CD4-positive, alpha-beta memory T cell (primary cell): ENCODE results near the gene SYS1. TPM values are rescaled to one million over a fixed set of nuclear protein-coding genes. Genes with fewer than 3 reads are reported as not detected.

Experiments used
- CTCF ChIA-PET: fragments of 350-600 bp; sonication (Branson Sonifier 250); formaldehyde crosslinking; loops from one replicate; lab custom pipeline; 2021; ENCODE audit warnings: inconsistent platforms; ENCODE audit not compliant: partially characterized antibody; lab: Charles Lee
- POLR2A ChIA-PET: fragments of 350-600 bp; sonication (Branson Sonifier 250); formaldehyde crosslinking; loops from one replicate; lab custom pipeline; 2021; ENCODE audit not compliant: partially characterized antibody; lab: Charles Lee
- DNase-seq, 5 donors: peaks; one replicate each; pipeline versions ENCODE4 v3.0.0 to v3.0.0-alpha.2; 2020 to 2022; ENCODE audit warnings: mixed read lengths in 1 of 5
- H3K27ac ChIP-seq: one replicate; pipeline ENCODE4 v1.7.0; 2013; ENCODE audit warnings: low read depth, low read length
- H3K27me3 ChIP-seq: 2 replicates; pipeline ENCODE4 v1.7.0; 2013; ENCODE audit warnings: mild to moderate bottlenecking, low read length, moderate library complexity; ENCODE audit not compliant: insufficient read depth
- H3K36me3 ChIP-seq: 2 replicates; pipeline ENCODE4 v1.7.0; 2013; ENCODE audit warnings: mild to moderate bottlenecking, low read length, moderate library complexity; ENCODE audit not compliant: insufficient read depth
- H3K4me1 ChIP-seq: 2 replicates; pipeline ENCODE4 v1.7.0; 2013; ENCODE audit warnings: mild to moderate bottlenecking, low read length, moderate library complexity; ENCODE audit not compliant: insufficient read depth
- H3K4me3 ChIP-seq, 2 donors: one replicate each; pipeline ENCODE4 v1.7.0; 2013; ENCODE audit warnings: low read length in 2 of 2, mild to moderate bottlenecking in 1 of 2
- H3K9me3 ChIP-seq, 2 donors: one replicate each; pipeline ENCODE4 v1.7.0; 2013; ENCODE audit warnings: low read length in 2 of 2, control low read depth in 1 of 2; ENCODE audit not compliant: control insufficient read depth in 1 of 2
- H3K27ac Mint-ChIP-seq, 7 donors: one replicate each; pipeline ENCODE4 v1.8.0; 2020 to 2021; ENCODE audit warnings: mixed read lengths in 7 of 7, mild to moderate bottlenecking in 6 of 7, inconsistent platforms in 3 of 7, moderate library complexity in 3 of 7
- H3K27me3 Mint-ChIP-seq, 2 donors: one replicate each; pipeline ENCODE4 v1.8.0; 2020 to 2021; ENCODE audit warnings: mixed read lengths in 2 of 2
- H3K36me3 Mint-ChIP-seq, 2 donors: one replicate each; pipeline ENCODE4 v1.8.0; 2020 to 2021; ENCODE audit warnings: mixed read lengths in 2 of 2, inconsistent platforms in 1 of 2, mild to moderate bottlenecking in 1 of 2
- H3K4me1 Mint-ChIP-seq, 4 donors: one replicate each; pipeline ENCODE4 v1.8.0; 2020 to 2021; ENCODE audit warnings: mixed read lengths in 4 of 4, mild to moderate bottlenecking in 1 of 4
- H3K4me3 Mint-ChIP-seq, 8 donors: one replicate each; pipeline ENCODE4 v1.8.0; 2020 to 2021; ENCODE audit warnings: mixed read lengths in 8 of 8, mild to moderate bottlenecking in 7 of 8, moderate library complexity in 6 of 8, inconsistent platforms in 3 of 8
- H3K9me3 Mint-ChIP-seq, 8 donors: one replicate each; pipeline ENCODE4 v1.8.0; 2020 to 2021; ENCODE audit warnings: mixed read lengths in 8 of 8, mild to moderate bottlenecking in 5 of 8, inconsistent platforms in 3 of 8, moderate library complexity in 1 of 8
- intact Hi-C: fragments of 100-400 bp; cut with micrococcal nuclease; formaldehyde crosslinking; loops from one replicate; pipeline ENCODE4 v1.15.1; 2023
- polyA plus RNA-seq, 2 donors: library from polyadenylated mRNA; unstranded; fragments of 300-500 nt; fragmentation: Illumina TruSeq; gene quantifications; one replicate each; pipeline ENCODE4 v1.2.3, GENCODE V29; 2021
- total RNA-seq, 2 experiments: library from RNA; stranded (reverse); gene quantifications; one replicate each; pipeline ENCODE4 v1.2.3, GENCODE V29; 2021

Gene SYS1
- total and polyA plus RNA-seq, 4 experiments from 2014 or later, result 24.7 to 56.6 (median 43.3) TPM

DNA sequence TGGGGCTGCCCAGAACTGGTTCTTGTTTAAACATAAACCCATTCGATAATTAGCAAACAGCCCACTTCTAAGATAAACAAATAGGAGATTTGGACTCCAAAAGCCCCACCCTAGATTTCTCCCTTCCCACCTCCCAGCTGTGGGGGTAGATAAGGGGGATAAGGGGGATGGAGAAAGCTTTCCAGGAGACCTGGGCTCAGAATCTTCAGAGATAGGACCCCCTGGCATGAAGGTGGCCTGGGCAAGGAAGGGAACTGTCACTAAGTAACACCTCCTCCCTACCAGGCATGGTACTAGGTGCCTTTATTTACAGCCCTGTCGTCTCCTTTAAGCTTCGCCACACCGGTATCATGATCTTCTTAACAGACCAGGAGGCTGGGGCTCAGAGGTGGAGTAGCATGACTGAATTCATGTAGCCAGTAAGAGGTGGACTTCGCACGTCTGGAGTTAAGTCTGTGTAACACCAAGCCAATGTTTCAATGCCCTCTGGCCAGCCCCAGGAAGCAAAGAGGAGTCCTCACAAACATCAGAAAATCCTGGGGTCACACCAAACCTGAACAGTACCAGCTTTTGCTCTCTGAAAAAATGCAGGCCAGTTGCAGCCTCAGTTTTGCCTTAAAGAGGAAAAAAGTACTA, 19.3 kb upstream of the SYS1 start:
- H3K27me3 Mint-ChIP-seq, result no peaks in the 10 kb centered on the region
- H3K4me3 Mint-ChIP-seq, result no peak overlapping the region
- Histone ChIP-seq H3K27me3 (no peaks in the 10 kb centered on the region), H3K4me3 (no peak overlapping the region), H3K27ac (no peak overlapping the region), H3K36me3 (no peaks in the 10 kb centered on the region), H3K9me3 (no peaks in the 10 kb centered on the region), H3K4me1 (peaks cover 27% of the 10 kb centered on the region)
- peaks cover 3 to 36% (median 17%) of the 10 kb centered on the region in 4 donors for H3K4me1 Mint-ChIP-seq
- no peak for DNase-seq
- H3K9me3 Mint-ChIP-seq, result no peaks in the 10 kb centered on the region
- no peaks in the 10 kb centered on the region for H3K36me3 Mint-ChIP-seq
- ChIA-PET POLR2A (no interaction called here), CTCF (interaction anchor here (0.8 to 1.4 kb wide), 3 partner anchors 19 to 93 kb away, joined by 3 to 4 read pairs (median 4); no protein-coding TSS in a partner anchor)
- peak overlapping the region in 1 of 7 donors; percentile 21 for H3K27ac Mint-ChIP-seq
- intact Hi-C loops, result no loop called here

DNA sequence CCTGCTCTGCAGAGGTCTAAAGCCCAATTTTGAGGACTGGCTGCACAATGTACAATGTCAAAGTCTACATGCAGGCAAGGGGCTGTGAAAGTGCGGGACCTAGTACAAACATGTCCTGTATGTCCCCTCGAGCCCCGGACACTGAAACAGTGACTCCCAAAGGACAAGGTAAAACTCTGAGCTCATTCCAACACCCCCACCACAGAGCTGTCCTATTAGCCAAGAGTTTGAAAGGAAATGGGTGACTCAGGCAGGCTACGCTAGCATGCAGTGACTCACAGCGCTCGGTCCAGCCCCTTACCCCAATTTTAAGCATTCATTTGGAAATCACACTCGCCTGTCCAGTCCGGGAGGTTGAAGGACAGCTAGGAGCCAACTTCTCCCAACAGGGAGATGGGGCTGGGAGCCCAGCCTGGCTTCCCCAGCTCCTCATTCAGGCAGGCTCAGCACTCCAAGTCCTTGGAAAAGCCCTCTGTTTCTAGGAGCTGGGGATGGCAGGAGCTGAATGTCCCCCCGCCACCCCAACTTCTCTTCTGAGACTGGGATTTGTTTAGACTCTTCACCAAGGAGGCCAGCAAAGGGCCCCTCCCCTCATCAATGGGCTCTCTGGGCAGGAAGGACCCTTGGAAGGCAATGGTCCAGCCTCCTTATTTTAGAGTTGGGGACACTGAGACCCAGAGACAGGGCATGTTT, 18.6 kb upstream of the SYS1 start:
- Histone ChIP-seq H3K4me3 (no peak overlapping the region), H3K4me1 (peaks cover 29% of the 10 kb centered on the region), H3K9me3 (no peaks in the 10 kb centered on the region), H3K27ac (no peak overlapping the region), H3K27me3 (no peaks in the 10 kb centered on the region), H3K36me3 (no peaks in the 10 kb centered on the region)
- Mint-ChIP-seq H3K27me3 (no peaks in the 10 kb centered on the region), H3K4me3 (no peak overlapping the region), H3K36me3 (no peaks in the 10 kb centered on the region), H3K9me3 (no peaks in the 10 kb centered on the region), H3K4me1 (peaks cover 3 to 36% (median 17%) of the 10 kb centered on the region in 4 donors), H3K27ac (peak overlapping the region in 1 of 7 donors; percentile 21)
- ChIA-PET CTCF (interaction anchor here (0.6 to 1.4 kb wide), 4 partner anchors 11 to 93 kb away, joined by 3 to 4 read pairs (median 4); no protein-coding TSS in a partner anchor), POLR2A (no interaction called here)
- DNase-seq, result no peak
- intact Hi-C loops, result no loop called here

DNA sequence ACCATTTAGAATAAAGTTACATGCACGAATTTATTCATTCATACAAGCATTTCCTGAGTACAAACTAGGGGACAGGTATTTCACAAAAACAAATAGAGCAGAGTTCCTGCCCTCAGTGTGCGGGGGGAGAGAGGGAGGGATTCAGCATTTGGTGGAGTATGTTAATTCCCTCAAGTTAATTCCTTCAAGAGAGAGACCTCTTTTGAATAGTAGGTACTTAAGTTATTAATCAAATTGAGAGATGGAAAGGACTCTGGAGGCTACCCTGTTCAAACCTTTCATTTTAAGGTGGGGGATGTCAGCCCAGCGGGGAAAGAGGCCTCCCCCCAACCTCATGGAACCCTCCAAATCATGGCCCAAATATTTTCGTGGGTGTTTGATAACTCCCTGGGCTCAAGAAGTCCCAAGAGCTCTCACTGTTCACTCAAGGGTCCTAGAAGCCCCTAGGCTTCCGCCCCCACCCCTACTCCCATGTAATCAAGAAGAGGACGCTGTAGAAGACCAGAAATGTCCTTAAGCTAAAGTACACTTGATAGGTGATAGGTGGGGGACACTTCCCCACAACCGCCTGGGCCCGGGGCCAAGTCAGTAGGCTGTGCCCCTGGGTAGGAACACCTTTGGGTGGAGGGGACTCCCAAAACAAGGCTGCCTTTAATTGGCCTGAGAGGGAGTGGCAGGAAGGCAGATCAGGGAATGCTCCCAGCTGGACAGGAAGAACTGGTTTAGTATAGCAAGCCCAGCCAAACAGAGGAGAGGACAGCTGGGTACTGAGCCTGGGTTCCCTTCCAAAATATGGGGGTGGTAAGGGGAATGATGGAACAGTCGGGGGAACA, 17.6 kb upstream of the SYS1 start:
- ChIA-PET CTCF (interaction anchor here (1.2 kb wide), 1 partner anchor 91 kb away, joined by 3 read pairs; no protein-coding TSS in a partner anchor), POLR2A (interaction anchor here (2.8 kb wide), 1 partner anchor 11 kb away, joined by 9 read pairs; no protein-coding TSS in a partner anchor)
- H3K36me3 Mint-ChIP-seq, result no peaks in the 10 kb centered on the region
- H3K27me3 Mint-ChIP-seq, result no peaks in the 10 kb centered on the region
- Histone ChIP-seq H3K36me3 (no peaks in the 10 kb centered on the region), H3K4me1 (peaks cover 29% of the 10 kb centered on the region), H3K9me3 (no peaks in the 10 kb centered on the region), H3K27me3 (no peaks in the 10 kb centered on the region), H3K27ac (no peak overlapping the region), H3K4me3 (no peak overlapping the region)
- H3K4me1 Mint-ChIP-seq, result peaks cover 3 to 36% (median 17%) of the 10 kb centered on the region in 4 donors
- H3K4me3 Mint-ChIP-seq, result peak overlapping the region in 4 of 8 donors; percentile 7 to 57 (median 30)
- peak overlapping the region in 2 of 7 donors; percentile 11 to 62 for H3K27ac Mint-ChIP-seq
- intact Hi-C loops, result no loop called here
- H3K9me3 Mint-ChIP-seq, result no peaks in the 10 kb centered on the region
- no peak for DNase-seq

DNA sequence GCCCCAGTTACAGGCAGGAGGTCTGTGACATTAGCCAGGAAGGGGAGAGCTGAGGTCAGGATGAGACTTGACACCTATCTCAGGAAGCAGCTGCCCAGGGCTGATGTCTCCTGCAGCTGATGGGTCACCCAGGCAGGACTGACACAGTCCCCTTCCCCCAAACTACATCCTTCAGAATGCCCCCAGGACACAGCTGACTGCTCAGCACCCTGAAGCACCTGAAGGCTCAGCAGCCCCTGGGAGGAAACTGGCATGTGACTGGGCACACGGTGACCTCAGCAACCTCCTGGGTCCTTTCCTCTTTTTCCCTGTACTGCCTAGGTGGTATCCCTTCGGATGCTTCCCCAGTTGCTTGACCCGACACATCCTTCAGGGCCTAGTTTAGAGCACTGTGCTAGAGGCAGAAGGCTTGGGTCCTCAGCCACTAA, 16.7 kb upstream of the SYS1 start:
- H3K27ac ChIP-seq, result no peak overlapping the region
- DNase-seq, result no peak
- Mint-ChIP-seq H3K27ac (peak overlapping the region in 3 of 7 donors; percentile 10 to 58 (median 37)), H3K9me3 (no peaks in the 10 kb centered on the region), H3K27me3 (no peaks in the 10 kb centered on the region), H3K4me3 (peak overlapping the region in 3 of 8 donors; percentile 17 to 80 (median 57)), H3K36me3 (no peaks in the 10 kb centered on the region), H3K4me1 (peaks cover 3 to 36% (median 17%) of the 10 kb centered on the region in 4 donors)
- no peaks in the 10 kb centered on the region for H3K9me3 ChIP-seq
- no peaks in the 10 kb centered on the region for H3K27me3 ChIP-seq
- H3K4me3 ChIP-seq, result no peak overlapping the region
- ChIA-PET POLR2A (interaction anchor here (2.1 to 2.8 kb wide), 2 partner anchors 10 to 27 kb away, joined by 8 to 9 read pairs; no protein-coding TSS in a partner anchor), CTCF (interaction anchor here (1.2 to 1.9 kb wide), 4 partner anchors 13 to 90 kb away, joined by 3 to 8 read pairs (median 4); no protein-coding TSS in a partner anchor)
- H3K36me3 ChIP-seq, result no peaks in the 10 kb centered on the region
- H3K4me1 ChIP-seq, result peaks cover 29% of the 10 kb centered on the region
- intact Hi-C loops, result no loop called here

DNA sequence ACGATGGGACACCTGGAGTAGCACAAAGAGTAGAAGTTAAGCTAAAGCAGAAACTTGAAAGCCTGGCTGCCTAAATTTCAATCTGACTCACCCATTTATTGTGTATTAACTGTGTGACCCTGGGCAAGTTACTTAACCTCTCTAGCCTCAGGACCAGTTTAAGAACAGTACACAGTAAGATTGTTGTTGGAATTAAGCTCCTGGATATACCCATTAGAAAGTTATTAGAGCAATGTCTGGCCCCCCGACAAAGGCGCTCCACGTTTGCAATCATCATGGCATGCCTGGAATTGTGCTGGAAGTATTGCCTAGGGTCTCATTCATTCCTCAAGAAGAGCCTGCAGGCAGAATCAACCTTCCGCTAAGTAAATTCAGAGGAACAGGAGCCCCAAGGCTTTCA, 16.1 kb upstream of the SYS1 start:
- Histone ChIP-seq H3K4me1 (peaks cover 29% of the 10 kb centered on the region), H3K27me3 (no peaks in the 10 kb centered on the region), H3K4me3 (no peak overlapping the region), H3K9me3 (no peaks in the 10 kb centered on the region), H3K36me3 (no peaks in the 10 kb centered on the region), H3K27ac (no peak overlapping the region)
- DNase-seq, result no peak
- H3K27ac Mint-ChIP-seq, result peak overlapping the region in 2 of 7 donors; percentile 10 to 58
- intact Hi-C loops, result no loop called here
- peaks cover 3 to 36% (median 17%) of the 10 kb centered on the region in 4 donors for H3K4me1 Mint-ChIP-seq
- peak overlapping the region in 6 of 8 donors; percentile 45 to 94 (median 78) for H3K4me3 Mint-ChIP-seq
- CTCF ChIA-PET, result interaction anchor here (1.2 to 2.1 kb wide), 4 partner anchors 13 to 90 kb away, joined by 3 to 11 read pairs (median 7); no protein-coding TSS in a partner anchor
- H3K27me3 Mint-ChIP-seq, result no peaks in the 10 kb centered on the region
- H3K36me3 Mint-ChIP-seq, result no peaks in the 10 kb centered on the region
- no peaks in the 10 kb centered on the region for H3K9me3 Mint-ChIP-seq
- POLR2A ChIA-PET, result interaction anchor here (2.1 to 2.8 kb wide), 3 partner anchors 10 to 26 kb away, joined by 8 to 15 read pairs (median 9); partner anchors contain the start of gene SYS1

DNA sequence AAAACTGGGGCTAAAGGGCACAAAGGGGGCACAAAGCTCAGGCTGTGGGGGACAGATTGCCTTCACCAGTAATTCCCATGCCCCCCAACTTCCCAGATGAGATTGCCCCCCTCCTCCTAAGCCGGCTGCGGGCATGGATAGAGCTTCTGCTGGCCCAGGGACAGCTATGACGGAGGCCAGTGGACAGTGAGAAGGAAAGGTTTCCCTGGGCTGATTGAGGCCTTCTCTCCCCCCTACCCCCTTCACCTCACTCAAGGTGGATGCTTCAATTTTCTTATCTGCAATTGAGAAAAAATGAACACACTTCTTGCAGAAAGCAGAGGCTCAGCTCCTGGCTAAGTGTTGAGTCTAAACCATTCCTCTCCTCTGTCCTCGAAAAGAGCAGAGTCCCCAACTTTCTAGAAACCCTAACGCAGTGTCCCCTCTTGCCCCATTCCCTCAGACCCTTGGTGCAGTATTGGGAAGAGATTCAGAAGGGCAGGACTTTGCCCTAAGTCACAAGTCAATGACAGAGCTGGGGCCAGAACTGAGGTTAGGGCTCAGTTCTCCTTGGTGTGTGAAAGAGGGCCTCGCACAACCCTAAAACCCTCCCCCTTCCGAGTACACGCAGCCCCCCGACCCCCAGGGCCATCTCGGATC, 15.5 kb upstream of the SYS1 start:
- ChIA-PET POLR2A (interaction anchor here (0.7 to 2.8 kb wide), 5 partner anchors 9 to 68 kb away, joined by 3 to 15 read pairs (median 8); partner anchors contain the start of genes PIGT and SYS1), CTCF (interaction anchor here (0.9 to 2.1 kb wide), 6 partner anchors 12 to 238 kb away, joined by 3 to 11 read pairs (median 4); no protein-coding TSS in a partner anchor)
- Mint-ChIP-seq H3K27me3 (no peaks in the 10 kb centered on the region), H3K4me1 (peaks cover 3 to 36% (median 17%) of the 10 kb centered on the region in 4 donors), H3K36me3 (no peaks in the 10 kb centered on the region), H3K4me3 (peak overlapping the region; percentile 75 to 94 (median 84)), H3K27ac (peak overlapping the region in 4 of 7 donors; percentile 46 to 78 (median 58)), H3K9me3 (no peaks in the 10 kb centered on the region)
- intact Hi-C loops, result no loop called here
- Histone ChIP-seq H3K27me3 (no peaks in the 10 kb centered on the region), H3K36me3 (no peaks in the 10 kb centered on the region), H3K4me1 (peaks cover 29% of the 10 kb centered on the region), H3K27ac (peak overlapping the region; percentile 58), H3K9me3 (no peaks in the 10 kb centered on the region), H3K4me3 (peak overlapping the region; percentile 42 to 72)
- DNase-seq, result no peak
